GM12872 (cell line): ENCODE data around the gene DOK3.

Source experiments
- TF ChIP-seq, protein P1 (sequence below): IDR thresholded peaks from 3 replicates; pipeline ENCODE4 v1.5.1; 2011; ENCODE audit warnings: low read depth, mild to moderate bottlenecking, low read length, moderate library complexity; ENCODE audit not compliant: insufficient read depth

The DOK3 gene

DNA sequence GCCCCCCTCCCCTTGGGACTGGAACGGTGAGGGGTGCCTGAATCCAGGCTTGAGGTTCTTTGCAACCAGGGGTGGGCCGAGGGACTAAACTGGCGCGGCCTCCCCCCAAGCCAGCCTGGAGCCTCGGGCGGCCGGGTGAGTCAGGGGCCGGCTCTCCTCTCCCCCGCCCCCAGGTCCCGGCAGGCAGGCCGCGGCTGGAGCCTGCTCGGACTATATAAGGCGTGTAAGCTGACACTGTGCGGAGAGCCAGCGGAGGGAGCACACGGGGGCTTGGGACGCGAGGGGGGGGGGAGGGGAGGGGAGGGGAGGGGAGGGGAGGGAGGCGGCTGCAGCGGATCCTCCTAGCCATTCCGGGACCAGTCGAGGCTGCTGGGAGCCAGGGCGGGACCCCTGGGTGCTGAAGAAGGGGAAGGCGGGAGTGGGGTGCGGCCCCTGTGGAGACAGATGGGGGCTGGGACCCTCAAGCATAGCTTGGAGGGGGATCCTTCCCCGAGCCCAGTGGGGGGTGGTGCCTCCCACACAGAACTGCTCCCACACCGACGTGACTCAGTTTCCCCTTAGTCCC lies 12.8 kb downstream of the DOK3 start:
- TF ChIP-seq, protein P1, sequence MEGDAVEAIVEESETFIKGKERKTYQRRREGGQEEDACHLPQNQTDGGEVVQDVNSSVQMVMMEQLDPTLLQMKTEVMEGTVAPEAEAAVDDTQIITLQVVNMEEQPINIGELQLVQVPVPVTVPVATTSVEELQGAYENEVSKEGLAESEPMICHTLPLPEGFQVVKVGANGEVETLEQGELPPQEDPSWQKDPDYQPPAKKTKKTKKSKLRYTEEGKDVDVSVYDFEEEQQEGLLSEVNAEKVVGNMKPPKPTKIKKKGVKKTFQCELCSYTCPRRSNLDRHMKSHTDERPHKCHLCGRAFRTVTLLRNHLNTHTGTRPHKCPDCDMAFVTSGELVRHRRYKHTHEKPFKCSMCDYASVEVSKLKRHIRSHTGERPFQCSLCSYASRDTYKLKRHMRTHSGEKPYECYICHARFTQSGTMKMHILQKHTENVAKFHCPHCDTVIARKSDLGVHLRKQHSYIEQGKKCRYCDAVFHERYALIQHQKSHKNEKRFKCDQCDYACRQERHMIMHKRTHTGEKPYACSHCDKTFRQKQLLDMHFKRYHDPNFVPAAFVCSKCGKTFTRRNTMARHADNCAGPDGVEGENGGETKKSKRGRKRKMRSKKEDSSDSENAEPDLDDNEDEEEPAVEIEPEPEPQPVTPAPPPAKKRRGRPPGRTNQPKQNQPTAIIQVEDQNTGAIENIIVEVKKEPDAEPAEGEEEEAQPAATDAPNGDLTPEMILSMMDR: no peak

DNA sequence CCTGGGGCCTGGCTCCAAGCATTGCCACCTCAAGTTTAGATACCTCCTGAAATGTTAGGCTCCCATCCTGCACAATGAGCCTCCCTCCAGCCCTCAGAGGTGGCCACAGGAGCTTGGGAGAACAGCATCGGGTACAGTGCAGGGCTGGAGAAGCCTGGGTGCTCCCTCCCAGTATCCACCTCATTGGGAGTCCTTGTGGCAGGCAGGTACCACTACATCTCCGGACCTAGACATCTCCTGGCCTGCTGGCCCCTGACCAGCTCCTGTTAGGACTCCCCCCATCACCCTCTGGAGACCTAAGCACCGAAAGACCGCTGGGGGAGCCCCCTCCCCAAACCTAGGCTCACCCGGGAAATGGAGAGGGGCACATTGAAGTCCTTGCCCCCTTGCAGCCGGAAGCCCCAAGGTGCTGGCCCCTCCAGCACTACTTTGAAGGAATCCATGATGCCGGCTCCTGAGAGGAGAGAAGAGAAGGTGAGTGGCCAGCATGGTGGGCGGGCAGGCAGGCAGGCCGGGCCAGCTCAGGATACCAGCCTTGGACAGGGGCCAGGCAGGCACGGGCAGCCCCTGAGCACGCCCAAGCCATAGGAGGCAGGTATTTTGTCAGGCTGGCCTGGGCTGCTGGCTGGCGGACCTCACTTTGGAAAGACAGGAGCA lies 13.4 kb downstream of the DOK3 start:
- TF ChIP-seq, protein P1: peak; percentile 45; the same call in 2 of the 3 replicates

DNA sequence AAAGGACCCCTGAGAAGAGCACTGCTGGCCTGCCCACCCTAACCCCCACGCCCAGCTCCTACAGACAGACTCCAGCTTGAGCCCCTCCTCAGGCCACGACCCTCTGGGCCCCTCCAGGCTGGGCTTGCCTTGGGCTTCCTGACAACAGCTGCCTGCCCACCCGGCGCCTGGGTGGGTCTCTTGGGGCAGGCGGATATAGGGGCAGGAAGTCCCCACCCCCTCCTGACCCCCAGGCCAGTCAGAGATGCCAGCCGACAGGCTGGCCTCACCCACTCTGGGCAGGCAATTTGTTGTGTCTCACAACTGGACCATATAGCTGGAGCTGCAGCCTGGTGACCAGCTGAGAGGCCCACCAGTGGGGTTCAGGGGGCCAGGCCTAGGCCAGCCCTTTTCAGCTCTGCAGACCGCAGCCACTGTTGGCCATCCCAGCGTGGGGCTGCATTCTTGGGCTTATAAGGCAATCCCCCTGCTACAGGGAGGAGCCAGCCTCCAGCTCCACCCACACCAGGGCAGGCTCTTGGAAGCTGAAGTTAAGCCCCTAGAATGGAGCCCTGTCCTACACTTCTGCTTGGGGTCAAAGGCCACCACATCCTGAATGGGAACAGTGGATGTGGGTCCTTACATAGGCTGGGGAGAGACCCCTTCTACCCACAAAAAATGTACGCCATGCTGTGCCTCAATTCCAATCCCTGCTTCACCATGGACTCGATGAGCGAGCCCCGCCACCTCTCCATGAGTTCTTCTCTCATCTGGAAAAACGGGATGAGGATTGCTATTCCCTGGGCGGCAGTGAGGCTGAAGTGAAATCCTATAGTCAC lies 14.2 kb downstream of the DOK3 start:
- TF ChIP-seq, protein P1: no peak

DNA sequence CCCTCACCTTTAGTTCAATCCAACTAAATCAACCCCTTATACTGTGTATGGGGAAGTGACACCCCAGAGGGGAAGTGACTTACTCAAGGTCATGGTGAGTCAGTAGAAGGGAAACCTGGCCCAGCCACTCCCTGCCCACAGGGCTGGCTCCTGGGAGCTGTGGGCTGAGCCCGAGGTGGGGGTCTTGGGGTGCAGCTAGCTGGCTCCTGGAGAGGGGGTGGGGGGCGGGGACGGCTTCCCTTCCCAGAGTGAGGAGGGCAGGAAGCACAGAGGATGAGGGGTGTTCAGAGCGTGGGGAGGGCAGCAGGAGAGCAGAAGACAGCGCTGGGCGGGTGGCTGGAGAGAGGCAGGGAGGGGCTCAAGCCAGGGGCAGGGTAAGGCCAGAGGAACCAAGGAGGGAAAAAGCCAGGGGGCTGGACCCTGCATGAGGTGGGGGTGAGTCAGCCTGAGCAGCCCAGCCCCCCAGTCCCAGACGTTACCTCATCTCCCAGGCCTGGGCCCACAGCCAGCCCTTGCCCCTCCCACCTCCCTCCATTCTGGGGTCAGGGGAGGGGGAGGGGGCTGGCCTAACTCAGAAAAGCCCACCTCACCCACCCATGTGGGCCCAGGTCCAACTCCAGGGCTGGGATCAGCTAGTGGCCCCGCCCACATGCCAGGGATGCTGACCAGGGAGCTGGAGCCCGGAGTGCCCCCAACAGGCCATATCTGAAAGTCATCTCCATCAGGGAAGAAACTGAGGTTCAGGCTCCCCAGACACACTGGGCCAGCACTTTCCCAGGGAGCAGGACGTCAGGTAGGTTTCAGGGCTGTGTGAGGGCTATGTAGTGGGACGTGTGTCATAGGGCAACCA lies 15.1 kb downstream of the DOK3 start:
- TF ChIP-seq, protein P1: peak; percentile 27; the same call in 1 of the 3 replicates

DNA sequence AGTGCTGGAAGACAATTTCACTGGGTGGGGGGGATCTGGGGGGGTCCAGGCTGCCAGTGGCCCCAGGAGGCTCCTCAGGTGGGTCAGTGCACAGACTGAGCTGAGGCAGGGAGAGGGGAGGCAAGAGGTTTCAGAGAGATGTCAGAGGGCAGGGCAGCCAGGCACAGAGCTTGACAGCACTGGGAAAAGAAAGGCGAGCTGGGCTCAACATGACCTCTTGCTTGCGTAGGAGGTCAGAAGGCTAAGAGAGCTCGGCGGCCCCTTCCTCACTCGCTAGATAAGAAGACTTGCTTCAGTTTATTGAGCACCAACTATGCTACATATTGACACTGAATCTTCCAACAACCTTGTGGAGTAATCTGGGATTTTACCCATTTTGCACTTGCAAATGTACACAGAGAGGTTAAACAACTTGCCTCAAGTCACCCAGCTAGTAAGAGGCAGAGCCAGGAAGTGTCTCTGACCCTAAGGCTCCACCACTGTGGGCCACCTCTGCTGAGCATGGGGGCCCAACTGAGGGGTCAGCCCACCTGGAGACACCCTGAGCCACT lies 15.8 kb downstream of the DOK3 start:
- TF ChIP-seq, protein P1: no peak

DNA sequence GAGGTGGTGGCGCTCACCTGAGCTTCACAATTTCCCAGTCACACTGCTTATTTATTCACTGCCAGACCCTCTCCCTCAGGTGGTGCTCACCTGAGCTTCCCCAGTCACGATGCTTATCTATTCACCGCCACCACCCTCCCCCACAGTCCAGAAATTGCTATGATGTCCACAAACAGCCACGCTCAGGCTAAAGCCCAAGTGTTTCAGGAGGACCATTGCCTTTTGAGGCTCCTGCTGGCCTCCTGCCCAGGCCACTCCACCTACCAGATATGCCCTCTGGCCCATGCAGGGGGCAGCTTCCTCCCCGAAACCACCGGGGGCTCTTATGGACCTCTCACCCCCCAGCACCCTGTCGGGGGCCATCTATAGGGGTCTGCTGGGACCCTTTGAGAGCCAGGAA lies 16.8 kb downstream of the DOK3 start:
- TF ChIP-seq, protein P1: no peak
